IPS-18a (cell line): ENCODE results near the gene KHDC3L.

Experiments
- H3K27ac ChIP-seq: one replicate; pipeline ENCODE4 v1.5.1; 2013; ENCODE audit warnings: low read length
- H3K27me3 ChIP-seq: one replicate; pipeline ENCODE4 v1.6.1; 2013; ENCODE audit warnings: mild to moderate bottlenecking, low read length; ENCODE audit not compliant: control insufficient read depth, insufficient read depth
- H3K36me3 ChIP-seq: one replicate; pipeline ENCODE4 v1.6.1; 2013; ENCODE audit warnings: low read depth, low read length; ENCODE audit not compliant: control insufficient read depth
- H3K4me1 ChIP-seq: one replicate; pipeline ENCODE4 v1.6.1; 2013; ENCODE audit warnings: low read depth, low read length; ENCODE audit not compliant: control insufficient read depth
- H3K4me3 ChIP-seq: one replicate; pipeline ENCODE4 v1.5.1; 2013; ENCODE audit warnings: low read length
- H3K9ac ChIP-seq: one replicate; pipeline ENCODE4 v1.6.1; 2013; ENCODE audit warnings: mild to moderate bottlenecking, low read length, moderate library complexity
- H3K9me3 ChIP-seq: one replicate; pipeline ENCODE4 v1.6.1; 2013; ENCODE audit warnings: low read depth, low read length; ENCODE audit not compliant: control insufficient read depth

The KHDC3L gene

DNA sequence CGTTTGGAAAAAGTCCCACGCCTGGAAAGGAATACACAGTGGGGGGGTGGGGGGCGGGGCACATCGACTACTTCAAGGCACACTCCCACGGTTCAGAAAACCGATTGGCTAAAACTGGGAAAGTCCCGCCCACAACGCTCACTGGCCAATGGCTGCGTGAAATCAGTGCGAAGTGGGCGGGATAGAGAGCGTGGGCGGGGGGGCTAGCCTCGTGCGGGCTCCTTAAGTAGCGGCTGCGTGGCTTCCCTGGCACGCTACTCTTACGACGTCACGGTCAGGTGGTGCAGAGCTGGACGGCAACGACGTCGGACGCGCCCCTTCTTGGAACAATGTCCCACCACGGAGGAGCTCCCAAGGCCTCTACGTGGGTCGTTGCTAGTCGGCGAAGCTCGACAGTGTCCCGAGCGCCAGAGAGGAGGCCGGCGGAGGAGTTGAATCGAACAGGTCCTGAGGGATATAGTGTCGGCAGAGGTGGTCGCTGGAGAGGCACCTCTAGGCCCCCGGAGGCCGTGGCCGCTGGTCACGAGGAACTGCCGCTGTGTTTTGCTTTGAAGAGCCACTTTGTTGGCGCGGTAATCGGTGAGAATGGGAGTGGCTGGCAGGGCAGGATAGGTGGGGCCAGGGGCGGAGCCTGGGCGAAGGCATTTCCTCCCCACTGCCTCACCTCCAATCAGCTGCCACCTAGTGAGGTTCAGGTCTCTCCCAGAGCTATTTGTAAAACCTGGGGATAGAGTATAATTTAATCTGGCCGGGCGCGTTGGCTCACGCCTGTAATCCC is 32.3 kb downstream of the KHDC3L start, which contains the start of gene DDX43:
Gene DDX43, plus strand, starts transcription at position 252 of the 778 bp plus-strand sequence. Its CDS starts 78 bp downstream, at position 330.
- H3K9me3 ChIP-seq = no peaks in the 10 kb centered on the region
- no peaks in the 10 kb centered on the region for H3K4me1 ChIP-seq
- H3K4me3 ChIP-seq = no peak within 1 kb of the TSS
- no peaks in the 10 kb centered on the region for H3K36me3 ChIP-seq
- H3K9ac ChIP-seq = no peak within 1 kb of the TSS
- H3K27ac ChIP-seq = no peak within 1 kb of the TSS
- H3K27me3 ChIP-seq = no peaks in the 10 kb centered on the region

DNA sequence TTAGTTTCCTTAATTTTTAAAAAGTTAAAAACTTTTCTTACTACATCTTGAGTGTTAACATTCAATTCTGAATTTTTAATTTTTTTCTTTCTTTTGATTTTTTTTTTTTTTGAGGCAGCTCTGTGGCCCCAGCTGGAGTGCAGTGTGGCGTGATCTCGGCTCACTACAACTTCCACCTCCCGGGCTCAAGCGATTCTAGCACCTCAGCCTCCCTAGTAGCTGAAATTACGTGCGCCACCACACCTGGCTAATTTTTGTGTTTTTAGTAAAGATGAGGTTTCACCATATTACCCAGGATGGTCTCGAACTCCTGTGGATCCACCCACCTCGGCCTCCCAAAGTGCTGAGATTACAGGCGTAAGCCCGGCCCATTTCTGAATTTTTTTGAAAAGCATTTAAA is 33.4 kb downstream of the KHDC3L start:
- H3K9ac ChIP-seq = no peak overlapping the region
- H3K9me3 ChIP-seq = no peaks in the 10 kb centered on the region

DNA sequence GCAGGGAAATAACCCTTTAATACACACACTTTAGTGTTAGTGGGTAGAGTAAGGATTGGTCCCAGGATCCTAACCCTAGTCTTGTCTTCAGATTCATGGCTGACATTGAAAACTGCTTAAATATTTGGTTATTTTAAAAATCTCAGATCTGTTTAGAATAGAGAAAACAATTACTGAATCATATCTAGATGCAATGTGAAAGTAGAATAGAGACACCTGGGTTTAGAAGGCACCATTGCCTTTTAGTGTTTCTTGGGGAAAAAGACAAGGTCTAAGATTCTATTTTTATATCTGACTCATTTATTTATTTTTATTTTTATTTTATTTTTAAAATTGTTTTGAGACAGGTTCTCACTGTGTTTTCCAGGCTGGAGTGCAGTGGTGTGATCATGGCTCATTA is 38.2 kb downstream of the KHDC3L start:
- Histone ChIP-seq H3K9me3 (no peaks in the 10 kb centered on the region), H3K36me3 (no peaks in the 10 kb centered on the region), H3K27me3 (no peaks in the 10 kb centered on the region), H3K9ac (no peak overlapping the region), H3K4me1 (no peaks in the 10 kb centered on the region), H3K27ac (no peak overlapping the region), H3K4me3 (no peak overlapping the region)

More for the DNA sequence above, 33.4 kb downstream of the KHDC3L start:
- Histone ChIP-seq H3K27ac (no peak overlapping the region), H3K36me3 (no peaks in the 10 kb centered on the region), H3K4me1 (no peaks in the 10 kb centered on the region), H3K4me3 (no peak overlapping the region), H3K27me3 (no peaks in the 10 kb centered on the region)

DNA sequence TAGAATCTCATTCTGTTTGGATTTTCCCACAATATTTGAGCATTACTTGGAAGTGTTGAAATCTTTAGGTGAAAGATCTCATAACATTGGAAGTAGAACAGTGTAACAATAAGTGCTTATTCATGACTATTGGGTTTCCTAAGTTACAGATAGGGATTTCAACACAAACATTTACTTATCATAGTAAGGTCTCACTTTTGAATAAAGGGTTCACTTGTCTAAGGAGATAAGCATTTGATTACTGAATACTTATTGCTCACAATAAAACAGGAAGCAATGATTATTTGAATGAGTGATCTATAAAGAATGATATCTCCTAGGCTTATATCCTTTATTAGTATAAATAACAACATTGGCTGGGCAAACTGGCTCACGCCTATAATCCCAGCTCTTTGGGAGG is 46.9 kb downstream of the KHDC3L start:
- H3K4me1 ChIP-seq = no peaks in the 10 kb centered on the region
- H3K9me3 ChIP-seq = no peaks in the 10 kb centered on the region
- no peak overlapping the region for H3K9ac ChIP-seq
- no peaks in the 10 kb centered on the region for H3K36me3 ChIP-seq
- no peak overlapping the region for H3K27ac ChIP-seq
- H3K4me3 ChIP-seq = no peak overlapping the region
- H3K27me3 ChIP-seq = no peaks in the 10 kb centered on the region

DNA sequence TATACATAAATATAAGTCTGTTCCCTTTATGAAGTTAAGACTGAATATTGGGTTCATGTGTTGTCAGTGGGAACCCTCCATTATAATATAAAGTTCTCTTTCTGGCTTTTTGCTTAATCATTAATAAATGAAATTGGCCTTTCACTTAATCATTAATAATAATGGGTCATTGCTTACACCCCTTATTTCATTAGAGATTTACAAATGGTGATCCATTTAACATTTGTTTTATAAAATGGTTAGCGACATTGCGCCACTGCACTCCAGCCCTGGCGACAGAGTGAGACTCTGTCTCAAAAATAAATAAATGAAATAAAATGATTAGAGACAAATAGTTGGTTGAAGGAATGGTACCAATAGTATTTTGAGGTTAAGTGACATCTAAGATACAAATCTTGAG is 50.6 kb downstream of the KHDC3L start:
- no peaks in the 10 kb centered on the region for H3K27me3 ChIP-seq
- no peaks in the 10 kb centered on the region for H3K4me1 ChIP-seq
- H3K9ac ChIP-seq = no peak overlapping the region
- no peaks in the 10 kb centered on the region for H3K36me3 ChIP-seq
- H3K27ac ChIP-seq = no peak overlapping the region
- H3K9me3 ChIP-seq = no peaks in the 10 kb centered on the region
- no peak overlapping the region for H3K4me3 ChIP-seq
